ENCODE measurements around the gene CISD1. TPM values are rescaled to one million over a fixed set of nuclear protein-coding genes. Genes with fewer than 3 reads are reported as not detected.

The CISD1 gene
- polyA plus RNA-seq, 2 of the 4 experiments (the other 2 are of a cell fraction), result 48.1 to 102 TPM

- WGBS (ENCODE audit: missing lambda C conversion rate), result 23% methylated on average over 2 of the region's 2 CpGs
- DNase-seq (ENCODE audit: low read depth in 1 of 2, low spot score in 1 of 2) (no peak), ATAC-seq (no peak), FAIRE-seq (no peak)
- H3K4me1 ChIP-seq, result no peaks in the 10 kb centered on the region
- CTCF ChIA-PET, result interaction anchor here (2.1 to 6.2 kb wide), 3 partner anchors 11 to 125 kb away, joined by 9 to 71 read pairs (median 32); partner anchors contain the start of gene TFAM
- TF ChIP-seq MAX (IDR thresholded peaks at IDR 0.05) (no peak), CEBPB (IDR thresholded peaks at IDR 0.05) (no peak), KDM1A (IDR thresholded peaks at IDR 0.05; ENCODE audit: low read depth) (no peak), FOSL2 (IDR thresholded peaks at IDR 0.05) (no peak), FOSL2 (CRISPR knock-in tag; IDR thresholded peaks at IDR 0.05) (no peak), HEYL (CRISPR knock-in tag; IDR thresholded peaks at IDR 0.05) (no peak), TFCP2L1 (CRISPR knock-in tag; IDR thresholded peaks at IDR 0.05) (no peak), JUNB (IDR thresholded peaks at IDR 0.05) (no peak), MAZ (IDR thresholded peaks at IDR 0.05; ENCODE audit: borderline replicate concordance, low read depth, low read length) (no peak), NFE2L2 (conservative IDR thresholded peaks at IDR 0.05; ENCODE audit: low read length) (no peak), PBX3 (IDR thresholded peaks at IDR 0.05) (no peak), JUN (IDR thresholded peaks at IDR 0.05) (no peak), HMGXB4 (CRISPR knock-in tag; IDR thresholded peaks at IDR 0.05; ENCODE audit: borderline replicate concordance) (no peak), ATOH8 (CRISPR knock-in tag; IDR thresholded peaks at IDR 0.05; ENCODE audit: low read depth) (no peak), HES2 (IDR thresholded peaks at IDR 0.05) (no peak), POLR2AphosphoS2 (conservative IDR thresholded peaks at IDR 0.05; ENCODE audit: low read length) (no peak), SMC3 (IDR thresholded peaks at IDR 0.05) (no peak), FOSB (CRISPR knock-in tag; IDR thresholded peaks at IDR 0.05) (no peak)
- POLR2A ChIA-PET, result no interaction called here
- no peak overlapping the region for H3K4me2 ChIP-seq
- no peak overlapping the region for H3K27ac ChIP-seq
- no peaks in the 10 kb centered on the region for H3K9me3 ChIP-seq
- H3K4me3 ChIP-seq, result no peak overlapping the region
Measured at GRCh38 chr10:58302254-58302653, 33.3 kb downstream of the CISD1 start.

GRCh38 chr10:58304099-58304633 lies 35.2 kb downstream of the CISD1 start:
- DNase-seq (ENCODE audit: low read depth in 1 of 2, low spot score in 1 of 2) (no peak), ATAC-seq (no peak), FAIRE-seq (no peak)
- Histone ChIP-seq H3K4me3 (no peak overlapping the region), H3K4me1 (no peaks in the 10 kb centered on the region), H3K27ac (no peak overlapping the region), H3K4me2 (no peak overlapping the region), H3K9me3 (no peaks in the 10 kb centered on the region)
- 75% methylated on average over 3 of the region's 3 CpGs for WGBS (ENCODE audit: missing lambda C conversion rate)
- ChIA-PET POLR2A (no interaction called here), CTCF (interaction anchor here (1.4 to 6.2 kb wide), 3 partner anchors 12 to 127 kb away, joined by 3 to 71 read pairs (median 6); partner anchors contain the start of gene TFAM)
- TF ChIP-seq ZC3H11A (IDR thresholded peaks at IDR 0.05) (no peak), ESRRA (IDR thresholded peaks at IDR 0.05; ENCODE audit: borderline replicate concordance, low read length) (no peak), SREBF2 (IDR thresholded peaks at IDR 0.05) (no peak), CTCF (IDR thresholded peaks at IDR 0.05) (no peak), MAX (IDR thresholded peaks at IDR 0.05) (no peak), KDM5A (IDR thresholded peaks at IDR 0.05) (no peak), BHLHE40 (IDR thresholded peaks at IDR 0.05; ENCODE audit: low read depth, low read length) (no peak), ZSCAN20 (CRISPR knock-in tag; IDR thresholded peaks at IDR 0.05) (no peak), SMC3 (IDR thresholded peaks at IDR 0.05) (no peak), FOXS1 (CRISPR knock-in tag; IDR thresholded peaks at IDR 0.05) (no peak), POLR2AphosphoS2 (conservative IDR thresholded peaks at IDR 0.05; ENCODE audit: low read length) (no peak), RARB (CRISPR knock-in tag; IDR thresholded peaks at IDR 0.05) (no peak), E2F6 (IDR thresholded peaks at IDR 0.05; ENCODE audit: borderline replicate concordance, low read depth) (no peak), CHD2 (IDR thresholded peaks at IDR 0.05; ENCODE audit: low read length, partially characterized antibody) (no peak), ELK1 (IDR thresholded peaks at IDR 0.05; ENCODE audit: low read depth, low read length) (no peak), ATOH8 (CRISPR knock-in tag; IDR thresholded peaks at IDR 0.05; ENCODE audit: low read depth) (no peak)

Data from A549 (cell line).